Stimulated activated CD8-positive, alpha-beta memory T cell treated with anti-CD3 and anti-CD28 coated beads, Interleukin-15, amount 100 ng/mL, for 24 hours (primary cell): ENCODE data around the gene UNC13B.

ENCODE experiments used
- DNase-seq: peaks from one replicate; pipeline ENCODE4 v3.0.0-alpha.2; 2020; ENCODE audit warnings: low read depth

UNC13B gene

GRCh38 chr9:35277628-35278359 lies 116.0 kb downstream of the UNC13B start:
- DNase-seq = no peak

- DNase-seq = no peak
Observed at GRCh38 chr9:35279946-35280345, 118.1 kb downstream of the UNC13B start.

- DNase-seq = no peak
Observed at GRCh38 chr9:35280399-35280798, 118.6 kb downstream of the UNC13B start.

GRCh38 chr9:35285731-35286130 lies 123.9 kb downstream of the UNC13B start:
- DNase-seq = no peak

- DNase-seq = no peak
Observed at GRCh38 chr9:35286381-35286780, 124.6 kb downstream of the UNC13B start.

GRCh38 chr9:35287987-35288632 lies 126.3 kb downstream of the UNC13B start:
- no peak for DNase-seq

- DNase-seq = no peak
Observed at GRCh38 chr9:35288778-35289177, 127.0 kb downstream of the UNC13B start.

- DNase-seq = no peak
Observed at GRCh38 chr9:35293376-35293964, 131.7 kb downstream of the UNC13B start.

GRCh38 chr9:35294066-35294465 lies 132.3 kb downstream of the UNC13B start:
- DNase-seq = no peak

- no peak for DNase-seq
Observed at GRCh38 chr9:35294556-35294955, 132.7 kb downstream of the UNC13B start.

GRCh38 chr9:35295369-35296036 lies 133.7 kb downstream of the UNC13B start:
- DNase-seq = no peak

GRCh38 chr9:35303567-35303966 lies 141.8 kb downstream of the UNC13B start:
- no peak for DNase-seq

- no peak for DNase-seq
Observed at GRCh38 chr9:35306283-35306682, 144.5 kb downstream of the UNC13B start.

- DNase-seq = no peak
Observed at GRCh38 chr9:35308316-35308715, 146.5 kb downstream of the UNC13B start.

GRCh38 chr9:35311891-35312639 lies 150.3 kb downstream of the UNC13B start:
- DNase-seq = no peak

- no peak for DNase-seq
Observed at GRCh38 chr9:35313460-35313859, 151.7 kb downstream of the UNC13B start.

GRCh38 chr9:35313916-35314315 lies 152.1 kb downstream of the UNC13B start:
- no peak for DNase-seq

GRCh38 chr9:35318741-35319140 lies 156.9 kb downstream of the UNC13B start:
- DNase-seq = no peak

- no peak for DNase-seq
Observed at GRCh38 chr9:35322075-35322885, 160.5 kb downstream of the UNC13B start.

- DNase-seq = no peak
Observed at GRCh38 chr9:35324966-35325365, 163.2 kb downstream of the UNC13B start.

- DNase-seq = no peak
Observed at GRCh38 chr9:35333551-35333950, 171.7 kb downstream of the UNC13B start.
